Heart left ventricle (tissue), 13 donors: ENCODE results near the gene SMIM5.

ENCODE experiments used
- POLR2A ChIP-seq, 2 donors: fragments of 450-650 bp; IDR thresholded peaks; one replicate each; pipeline ENCODE4 v1.6.1; 2017; ENCODE audit warnings: antibody characterized with exemption in 2 of 2, mild to moderate bottlenecking in 2 of 2, moderate library complexity in 2 of 2
- TF ChIP-seq, protein P1 (sequence below), 12 donors: fragments of 200-600 bp; sonication (generic) in 4 of 12; IDR thresholded peaks; one replicate each; pipeline versions ENCODE4 v1.5.0 to v1.8.0; 2018 to 2022; ENCODE audit warnings: antibody characterized with exemption in 12 of 12, mild to moderate bottlenecking in 5 of 12
- donor health status: ischemic (EF 13 %, LVEDD 7.1; RV severe dilation, severe dysfunction).
- donor health status: DM: no; HTN: yes; CAD: no.
- donor health status: DM: no; HTN: no; CAD: no.
- donor health status: ischemic (EF 25% LVEDD 6.9; RV normal size, moderate dysfunction).
- donor health status: ischemic (EF 25% LVEDD 5.7; RV mildly dilated, moderate dysfunction).
- donor health status: ischemic (EF 35%, LVEDD 5.7; RV mildly dilated, moderate dysfunction).
- donor health status: nonischemic (EF 11% LVEDD 7.7; RV severe dilation, severe dysfunction).
- donor health status: DM: yes; HTN: yes; CAD: no.
- donor health status: PGD.
- donor health status: ischemic (EF 29% LVEDD 5.4; RV normal size, mild dysfunction).
- donor health status: nonischemic (EF 23%, LVEDD 6.1; RV moderate dilation, normal function).

DNA sequence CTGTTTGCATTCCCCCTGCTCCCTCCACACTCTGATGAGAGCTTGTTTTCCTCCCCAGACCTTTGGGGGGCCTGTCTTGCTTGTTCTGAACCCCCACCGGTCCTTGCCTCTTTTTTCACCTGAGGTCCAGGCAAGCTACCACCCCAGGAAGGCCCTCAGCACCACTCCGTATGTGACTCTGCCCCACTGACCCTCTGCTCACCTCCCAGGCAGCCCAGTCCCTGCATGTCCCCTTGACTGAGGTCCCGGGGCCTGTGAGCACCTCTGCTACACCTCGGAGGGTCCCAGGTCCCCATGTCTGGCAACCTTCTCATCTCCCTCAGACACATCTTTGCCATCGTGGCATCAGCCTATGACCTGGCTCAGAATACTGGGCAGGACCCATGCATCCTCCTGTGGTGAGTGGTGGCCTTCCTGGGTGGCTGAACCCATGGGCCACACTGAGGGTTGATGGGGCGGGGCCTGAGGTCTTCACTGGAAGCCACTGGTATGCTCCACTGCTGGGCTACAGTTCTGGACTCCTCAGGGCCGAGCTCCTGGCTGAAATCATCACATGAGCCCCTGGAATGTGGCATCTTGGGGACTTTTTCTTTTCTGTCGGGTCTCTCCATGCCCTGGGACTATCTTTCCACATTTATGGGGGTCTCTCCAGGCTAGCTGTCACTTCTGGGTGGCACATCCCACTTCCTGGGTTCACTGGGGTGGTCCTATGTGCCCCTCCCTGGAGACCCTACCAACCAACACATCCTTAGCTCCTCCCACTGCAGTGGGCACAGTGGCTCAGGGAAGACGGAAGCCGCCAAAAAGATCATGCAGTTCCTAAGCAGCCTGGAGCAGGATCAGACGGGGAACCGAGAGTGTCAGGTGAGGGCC lies 42.1 kb upstream of the SMIM5 start:
- no peak for TF ChIP-seq POLR2A (IDR thresholded peaks at IDR 0.05)
- TF ChIP-seq, protein P1, sequence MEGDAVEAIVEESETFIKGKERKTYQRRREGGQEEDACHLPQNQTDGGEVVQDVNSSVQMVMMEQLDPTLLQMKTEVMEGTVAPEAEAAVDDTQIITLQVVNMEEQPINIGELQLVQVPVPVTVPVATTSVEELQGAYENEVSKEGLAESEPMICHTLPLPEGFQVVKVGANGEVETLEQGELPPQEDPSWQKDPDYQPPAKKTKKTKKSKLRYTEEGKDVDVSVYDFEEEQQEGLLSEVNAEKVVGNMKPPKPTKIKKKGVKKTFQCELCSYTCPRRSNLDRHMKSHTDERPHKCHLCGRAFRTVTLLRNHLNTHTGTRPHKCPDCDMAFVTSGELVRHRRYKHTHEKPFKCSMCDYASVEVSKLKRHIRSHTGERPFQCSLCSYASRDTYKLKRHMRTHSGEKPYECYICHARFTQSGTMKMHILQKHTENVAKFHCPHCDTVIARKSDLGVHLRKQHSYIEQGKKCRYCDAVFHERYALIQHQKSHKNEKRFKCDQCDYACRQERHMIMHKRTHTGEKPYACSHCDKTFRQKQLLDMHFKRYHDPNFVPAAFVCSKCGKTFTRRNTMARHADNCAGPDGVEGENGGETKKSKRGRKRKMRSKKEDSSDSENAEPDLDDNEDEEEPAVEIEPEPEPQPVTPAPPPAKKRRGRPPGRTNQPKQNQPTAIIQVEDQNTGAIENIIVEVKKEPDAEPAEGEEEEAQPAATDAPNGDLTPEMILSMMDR (IDR thresholded peaks at IDR 0.05), result no peak
